Neural progenitor cell (in vitro differentiated cells): ENCODE results near the gene ESRRA.
A peak's percentile ranks its signal among the peaks of the same experiment; 100 is the strongest.

Source experiments
- EZH2 ChIP-seq: fragments of 200-600 bp; sonication (generic); IDR thresholded peaks from 2 replicates; pipeline ENCODE4 v1.6.1; 2017; ENCODE audit warnings: antibody characterized with exemption, mild to moderate bottlenecking, moderate library complexity
- EZH2phosphoT487 ChIP-seq: fragments of 200-600 bp; sonication (generic); IDR thresholded peaks from 2 replicates; pipeline ENCODE4 v1.6.1; 2017; ENCODE audit warnings: antibody characterized with exemption
- TF ChIP-seq, protein P1 (sequence below): fragments of 200-600 bp; sonication (generic); IDR thresholded peaks from 2 replicates; pipeline ENCODE4 v1.5.1; 2017; ENCODE audit warnings: antibody characterized with exemption, mild to moderate bottlenecking

- TF ChIP-seq, protein P1, sequence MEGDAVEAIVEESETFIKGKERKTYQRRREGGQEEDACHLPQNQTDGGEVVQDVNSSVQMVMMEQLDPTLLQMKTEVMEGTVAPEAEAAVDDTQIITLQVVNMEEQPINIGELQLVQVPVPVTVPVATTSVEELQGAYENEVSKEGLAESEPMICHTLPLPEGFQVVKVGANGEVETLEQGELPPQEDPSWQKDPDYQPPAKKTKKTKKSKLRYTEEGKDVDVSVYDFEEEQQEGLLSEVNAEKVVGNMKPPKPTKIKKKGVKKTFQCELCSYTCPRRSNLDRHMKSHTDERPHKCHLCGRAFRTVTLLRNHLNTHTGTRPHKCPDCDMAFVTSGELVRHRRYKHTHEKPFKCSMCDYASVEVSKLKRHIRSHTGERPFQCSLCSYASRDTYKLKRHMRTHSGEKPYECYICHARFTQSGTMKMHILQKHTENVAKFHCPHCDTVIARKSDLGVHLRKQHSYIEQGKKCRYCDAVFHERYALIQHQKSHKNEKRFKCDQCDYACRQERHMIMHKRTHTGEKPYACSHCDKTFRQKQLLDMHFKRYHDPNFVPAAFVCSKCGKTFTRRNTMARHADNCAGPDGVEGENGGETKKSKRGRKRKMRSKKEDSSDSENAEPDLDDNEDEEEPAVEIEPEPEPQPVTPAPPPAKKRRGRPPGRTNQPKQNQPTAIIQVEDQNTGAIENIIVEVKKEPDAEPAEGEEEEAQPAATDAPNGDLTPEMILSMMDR = peak; percentile 13
- TF ChIP-seq EZH2phosphoT487 (no peak), EZH2 (no peak)
Measured at GRCh38 chr11:64263021-64263946, 42.0 kb upstream of the ESRRA start.
